Stomach smooth muscle (tissue), 2 donors: ENCODE results near the gene ADM2.

Source experiments
- H3K27ac ChIP-seq: one replicate; pipeline ENCODE4 v1.7.0; 2013; ENCODE audit warnings: mild to moderate bottlenecking, low read length, inconsistent platforms
- H3K27me3 ChIP-seq, 2 donors: one replicate each; pipeline ENCODE4 v1.7.0; 2013; ENCODE audit warnings: low read length in 2 of 2; ENCODE audit not compliant: insufficient read depth in 2 of 2, control insufficient read depth in 1 of 2
- H3K36me3 ChIP-seq, 2 donors: one replicate each; pipeline ENCODE4 v1.7.0; 2013; ENCODE audit warnings: low read length in 2 of 2; ENCODE audit not compliant: control insufficient read depth in 2 of 2, insufficient read depth in 2 of 2
- H3K4me1 ChIP-seq: one replicate; pipeline ENCODE4 v1.7.0; 2013; ENCODE audit warnings: low read length; ENCODE audit not compliant: control insufficient read depth, insufficient read depth
- H3K4me3 ChIP-seq, 2 donors: one replicate each; pipeline ENCODE4 v1.7.0; 2013; ENCODE audit warnings: low read length in 2 of 2
- H3K9ac ChIP-seq, 2 donors: one replicate each; pipeline ENCODE4 v1.7.0; 2013; ENCODE audit warnings: low read length in 2 of 2, mild to moderate bottlenecking in 1 of 2
- H3K9me3 ChIP-seq, 2 donors: one replicate each; pipeline ENCODE4 v1.7.0; 2013; ENCODE audit warnings: low read length in 2 of 2; ENCODE audit not compliant: control insufficient read depth in 2 of 2
- donor health status: healthy.
- donor health status: Pancreatic carcinoma.

Gene ADM2

DNA sequence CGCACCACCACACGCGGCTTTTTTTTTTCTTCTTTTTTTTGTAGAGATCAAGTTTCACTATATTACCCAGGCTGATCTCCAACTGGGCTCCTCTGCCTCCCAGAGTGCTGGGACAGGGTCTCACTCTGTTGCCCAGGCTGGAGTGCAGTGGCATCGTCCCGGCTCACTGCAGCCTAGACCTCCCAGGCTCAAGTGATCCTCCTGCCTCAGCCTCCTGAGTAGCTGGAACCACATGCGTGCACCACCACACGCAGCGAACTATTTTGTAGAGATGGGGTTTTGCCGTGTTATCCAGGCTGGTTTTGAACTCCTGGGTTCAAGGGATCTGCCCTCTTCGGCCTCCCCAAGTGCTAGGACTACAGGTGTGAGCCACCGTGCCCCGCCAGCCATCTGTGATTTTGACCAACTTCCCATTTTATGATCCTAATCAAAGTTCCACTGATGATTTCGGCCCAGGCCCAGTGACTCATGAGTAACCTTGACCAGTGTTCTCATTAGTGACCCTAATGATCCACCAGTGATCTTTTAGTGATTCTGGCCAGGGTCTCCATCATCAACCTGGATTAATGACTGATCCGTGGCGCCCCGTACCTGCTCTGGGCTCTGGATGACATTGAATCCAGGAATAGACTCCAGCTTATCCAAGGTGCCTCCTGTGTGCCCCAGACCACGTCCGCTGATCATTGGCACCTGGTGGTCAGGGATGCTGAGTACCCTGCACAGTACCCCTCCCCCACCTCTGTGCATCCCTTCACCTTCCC, 46.8 kb downstream of the ADM2 start:
- Histone ChIP-seq H3K27me3 (peaks cover 13 to 43% of the 10 kb centered on the region in 2 donors), H3K9ac (no peak overlapping the region), H3K4me1 (peaks cover 65% of the 10 kb centered on the region), H3K27ac (peak overlapping the region; percentile 6), H3K36me3 (peaks cover 0 to 7% of the 10 kb centered on the region in 2 donors), H3K4me3 (peak overlapping the region in 1 of 2 donors; percentile 8), H3K9me3 (no peaks in the 10 kb centered on the region)

DNA sequence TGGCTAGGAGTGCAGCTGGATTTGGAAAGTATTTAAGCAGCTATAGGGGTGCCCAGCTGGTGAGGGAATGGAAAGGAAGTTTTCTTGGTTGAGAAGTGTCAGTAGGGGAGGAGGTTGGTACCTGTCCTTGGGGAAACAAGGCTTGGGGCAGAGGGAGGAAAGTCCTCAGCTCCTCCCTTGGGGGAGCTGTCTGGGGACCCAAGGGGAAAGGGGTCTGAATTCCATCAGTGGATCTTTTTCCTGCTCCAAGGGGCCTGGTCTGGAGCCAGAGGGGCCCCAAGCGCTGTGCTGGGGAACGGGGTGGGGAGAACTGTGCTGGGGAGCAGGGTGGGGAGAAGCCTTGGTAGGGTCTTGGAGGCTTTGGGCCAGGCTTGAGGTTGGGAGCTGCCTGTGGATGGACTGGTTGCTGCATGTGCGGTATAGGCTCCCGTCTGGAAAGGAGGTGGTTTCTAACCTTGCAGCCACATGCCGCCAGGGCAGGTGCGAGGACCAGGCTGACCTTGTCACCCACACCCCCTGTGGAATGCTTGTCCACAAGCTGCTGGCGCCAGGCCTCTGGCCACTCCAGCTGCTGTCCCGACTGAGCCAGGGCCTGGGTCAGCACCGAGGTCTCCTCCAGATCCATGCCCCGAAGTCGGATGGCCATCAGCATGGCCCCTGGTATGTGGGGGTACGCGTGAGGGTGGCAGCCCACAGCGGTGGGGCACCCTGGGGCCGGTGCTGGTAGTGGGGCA, 47.5 kb downstream of the ADM2 start:
- Histone ChIP-seq H3K9me3 (no peaks in the 10 kb centered on the region), H3K27ac (peak overlapping the region; percentile 37), H3K4me1 (peaks cover 61% of the 10 kb centered on the region), H3K4me3 (peak overlapping the region in 1 of 2 donors; percentile 68), H3K9ac (peak overlapping the region in 1 of 2 donors; percentile 14), H3K27me3 (peaks cover 15 to 50% of the 10 kb centered on the region in 2 donors), H3K36me3 (no peaks in the 10 kb centered on the region)

DNA sequence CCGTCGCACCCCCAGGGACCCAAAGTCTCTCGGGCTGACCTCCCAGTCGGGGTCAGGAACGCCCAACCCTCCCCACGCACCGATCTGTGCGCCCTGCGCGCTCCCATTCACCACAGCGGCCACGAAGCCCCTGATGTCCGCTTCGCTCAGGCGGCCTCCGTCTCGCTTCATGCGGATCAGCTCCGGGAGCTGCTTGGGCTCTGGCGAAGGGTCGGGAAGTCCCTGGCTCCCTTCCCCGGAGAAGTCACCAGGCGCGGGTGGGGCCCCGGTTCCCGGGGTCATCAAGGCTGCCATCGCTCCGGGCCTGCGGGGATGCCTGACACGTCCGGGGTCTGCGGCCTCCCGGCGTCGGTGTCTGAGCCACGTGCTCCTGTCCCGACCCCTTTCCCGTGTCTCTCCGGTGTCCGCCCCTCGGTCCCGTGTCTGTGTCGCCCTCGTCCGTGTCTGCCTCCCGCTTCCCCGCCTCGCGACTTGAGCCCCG, 48.1 kb downstream of the ADM2 start:
- Histone ChIP-seq H3K4me1 (peaks cover 55% of the 10 kb centered on the region), H3K9me3 (no peaks in the 10 kb centered on the region), H3K27me3 (peaks cover 15 to 56% of the 10 kb centered on the region in 2 donors), H3K9ac (peak overlapping the region; percentile 13 to 14), H3K36me3 (no peaks in the 10 kb centered on the region), H3K27ac (peak overlapping the region; percentile 37), H3K4me3 (peak overlapping the region; percentile 4 to 68)

DNA sequence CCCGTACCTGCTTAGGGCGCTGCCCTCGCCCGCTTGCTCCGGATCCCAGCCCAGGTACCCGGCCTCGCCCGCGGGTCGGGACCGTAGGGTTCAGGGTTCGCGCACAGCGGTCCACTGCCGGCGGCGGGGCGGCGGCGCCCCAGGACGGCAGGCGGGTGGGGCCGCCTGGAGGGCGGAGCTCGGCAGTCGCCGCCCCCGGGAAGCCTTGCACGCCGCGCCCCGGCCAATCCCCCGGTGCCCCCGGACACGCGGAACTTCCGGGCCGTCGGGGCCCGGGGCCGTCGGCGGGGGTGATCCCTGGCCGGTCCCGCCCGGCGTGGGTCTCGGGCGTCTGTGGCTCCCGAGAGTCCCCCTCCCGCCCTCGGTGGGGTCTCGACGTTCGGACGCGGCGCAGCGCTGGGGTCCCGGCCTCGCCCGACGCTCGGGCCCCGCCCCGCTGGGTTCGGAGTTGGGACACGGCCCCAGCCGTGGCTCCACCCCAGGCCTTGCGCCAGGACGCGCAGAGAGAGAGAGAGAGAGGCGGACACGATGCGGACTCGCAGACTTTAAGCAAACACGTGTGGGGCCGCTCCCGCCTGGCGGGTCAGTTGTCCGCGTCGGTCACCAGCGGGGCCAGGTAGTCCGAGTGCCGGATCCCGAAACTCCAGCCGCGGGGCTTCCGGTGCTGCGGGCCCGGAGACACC, 48.7 kb downstream of the ADM2 start, which contains the start of gene TYMP:
Gene TYMP, minus strand, starts transcription at position 116 of the 683 bp plus-strand sequence. CDS start 303 bp downstream, outside the sequence.
- peak within 1 kb of the TSS; percentile 71 for H3K27ac ChIP-seq
- peak within 1 kb of the TSS; percentile 55 to 68 for H3K4me3 ChIP-seq
- no peaks in the 10 kb centered on the region for H3K9me3 ChIP-seq
- H3K9ac ChIP-seq: peak within 1 kb of the TSS; percentile 55 to 74
- no peaks in the 10 kb centered on the region for H3K36me3 ChIP-seq
- H3K4me1 ChIP-seq: peaks cover 50% of the 10 kb centered on the region
- H3K27me3 ChIP-seq: peaks cover 15 to 59% of the 10 kb centered on the region in 2 donors

DNA sequence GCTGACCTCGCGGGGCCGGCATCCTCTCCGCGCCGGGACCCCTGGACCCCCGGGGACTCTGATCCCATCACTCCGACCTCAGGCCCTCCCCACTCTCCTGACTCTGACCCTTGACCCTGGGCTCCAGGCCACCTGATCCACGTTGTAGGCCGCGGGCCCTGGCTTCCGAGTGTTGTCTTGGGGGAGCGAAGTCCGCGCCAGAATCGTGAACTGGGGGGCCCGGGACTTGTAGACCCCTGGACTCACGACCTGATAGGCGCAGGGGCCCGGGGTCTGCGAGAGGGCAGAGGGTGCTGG, 49.2 kb downstream of the ADM2 start:
- Histone ChIP-seq H3K4me3 (peak overlapping the region in 1 of 2 donors; percentile 68), H3K27me3 (peaks cover 15 to 62% of the 10 kb centered on the region in 2 donors), H3K9ac (peak overlapping the region; percentile 55 to 74)

DNA sequence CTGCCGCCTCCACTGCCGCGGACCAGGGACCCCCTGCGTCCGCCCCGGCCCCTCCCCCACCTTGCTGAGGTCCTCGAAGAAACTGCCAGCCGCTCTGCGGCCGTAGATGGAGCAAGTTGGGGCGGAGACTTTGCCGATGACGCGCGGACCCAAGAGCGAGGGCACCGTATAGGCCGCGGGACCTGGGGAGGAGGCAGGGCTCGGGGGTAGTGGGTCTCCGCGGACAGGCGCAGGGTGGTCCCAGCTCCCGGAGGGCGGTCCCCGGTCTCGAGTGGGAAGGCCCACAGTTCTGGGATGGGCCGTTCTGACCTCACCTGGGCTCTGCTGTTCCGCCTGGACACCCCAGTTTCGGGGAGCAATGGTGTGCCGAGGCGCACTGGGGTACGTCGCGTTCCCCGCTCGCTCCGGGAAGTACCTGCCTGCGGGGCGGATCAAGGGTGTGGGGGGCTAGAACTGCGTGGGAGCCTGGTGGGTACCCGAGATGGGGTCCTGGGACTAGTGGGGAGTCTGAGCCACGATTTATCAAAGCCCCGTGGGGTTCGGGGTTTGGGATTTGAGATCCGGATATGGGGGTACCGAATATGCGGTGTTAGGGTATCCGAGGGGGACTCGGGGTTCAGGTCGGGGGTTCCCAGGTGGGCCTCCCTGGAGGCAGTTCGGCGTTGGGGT, 49.7 kb downstream of the ADM2 start:
- H3K4me1 ChIP-seq: peaks cover 46% of the 10 kb centered on the region
- peak overlapping the region; percentile 71 for H3K27ac ChIP-seq
- H3K9ac ChIP-seq: peak overlapping the region; percentile 58 to 74

More for the DNA sequence above, 49.2 kb downstream of the ADM2 start:
- no peaks in the 10 kb centered on the region for H3K36me3 ChIP-seq
- peak overlapping the region; percentile 71 for H3K27ac ChIP-seq
- peaks cover 46% of the 10 kb centered on the region for H3K4me1 ChIP-seq
- H3K9me3 ChIP-seq: no peaks in the 10 kb centered on the region

DNA sequence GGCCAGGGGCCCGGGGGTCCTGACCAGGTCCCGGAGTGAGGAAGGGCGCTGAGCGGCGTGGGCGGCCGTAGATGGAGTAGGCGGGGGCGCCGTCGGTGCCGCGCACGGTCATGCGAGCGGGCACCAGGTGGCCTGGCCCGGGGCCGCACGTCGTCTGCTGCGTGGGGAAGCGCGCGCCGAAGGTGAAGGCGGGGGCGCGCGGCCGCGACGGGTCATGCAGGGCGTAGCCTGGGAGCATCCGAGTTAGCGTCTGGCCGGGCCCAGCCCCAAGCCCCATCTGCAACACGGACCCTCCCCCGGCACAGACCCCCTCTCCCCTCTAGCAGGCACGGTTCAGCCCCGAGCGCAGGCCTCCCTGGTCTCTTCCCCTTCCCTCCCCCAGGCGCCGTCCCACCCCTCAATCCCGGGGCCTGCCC, 50.2 kb downstream of the ADM2 start:
- H3K4me1 ChIP-seq: peaks cover 42% of the 10 kb centered on the region
- H3K9me3 ChIP-seq: no peaks in the 10 kb centered on the region
- peak overlapping the region; percentile 55 to 68 for H3K4me3 ChIP-seq
- H3K9ac ChIP-seq: peak overlapping the region; percentile 58 to 74
- H3K27ac ChIP-seq: peak overlapping the region; percentile 71
- no peaks in the 10 kb centered on the region for H3K36me3 ChIP-seq
- peaks cover 19 to 66% of the 10 kb centered on the region in 2 donors for H3K27me3 ChIP-seq

More for the DNA sequence above, 49.7 kb downstream of the ADM2 start:
- no peaks in the 10 kb centered on the region for H3K36me3 ChIP-seq
- H3K4me3 ChIP-seq: peak overlapping the region; percentile 55 to 68
- no peaks in the 10 kb centered on the region for H3K9me3 ChIP-seq
- H3K27me3 ChIP-seq: peaks cover 15 to 64% of the 10 kb centered on the region in 2 donors

DNA sequence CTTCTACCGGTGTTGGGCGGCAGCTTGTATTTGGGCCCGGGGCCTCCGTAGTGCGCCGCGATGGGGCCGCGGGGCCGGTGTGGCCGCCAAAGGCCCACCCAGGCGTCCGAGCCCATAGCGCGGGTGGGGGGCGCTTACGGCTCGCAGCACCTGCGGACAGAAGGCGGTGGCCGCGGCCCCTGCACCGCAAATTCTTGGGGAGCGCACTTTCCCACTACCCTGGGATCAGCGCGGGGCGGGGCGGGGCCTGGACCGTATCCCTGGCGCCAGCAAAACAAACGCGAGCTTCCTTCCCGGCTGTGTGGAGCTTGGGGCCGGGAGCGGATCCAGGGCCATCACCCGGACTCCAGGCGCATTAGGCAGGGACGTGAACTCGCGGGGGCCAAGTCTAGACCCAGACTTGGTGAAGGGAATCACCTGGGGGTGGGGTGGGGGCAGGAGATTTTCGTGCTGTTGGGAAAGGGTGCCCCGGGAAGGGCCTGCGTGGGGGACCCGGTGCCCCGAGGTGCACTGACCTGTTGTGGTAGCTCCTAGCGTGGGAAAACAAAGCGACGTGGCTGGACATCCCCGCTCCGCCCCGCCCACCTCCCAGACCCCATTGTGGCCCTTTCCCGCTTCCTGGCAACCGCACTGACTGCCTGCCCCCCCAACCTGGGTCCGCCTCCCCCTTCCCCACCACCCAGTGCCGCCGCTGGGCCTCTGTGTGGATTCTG, 50.8 kb downstream of the ADM2 start:
- H3K27ac ChIP-seq: peak overlapping the region; percentile 71
- H3K4me1 ChIP-seq: peaks cover 37% of the 10 kb centered on the region
- H3K4me3 ChIP-seq: peak overlapping the region; percentile 55 to 68
- H3K9me3 ChIP-seq: no peaks in the 10 kb centered on the region
- peaks cover 19 to 66% of the 10 kb centered on the region in 2 donors for H3K27me3 ChIP-seq
- H3K36me3 ChIP-seq: no peaks in the 10 kb centered on the region
- peak overlapping the region in 1 of 2 donors; percentile 74 for H3K9ac ChIP-seq

DNA sequence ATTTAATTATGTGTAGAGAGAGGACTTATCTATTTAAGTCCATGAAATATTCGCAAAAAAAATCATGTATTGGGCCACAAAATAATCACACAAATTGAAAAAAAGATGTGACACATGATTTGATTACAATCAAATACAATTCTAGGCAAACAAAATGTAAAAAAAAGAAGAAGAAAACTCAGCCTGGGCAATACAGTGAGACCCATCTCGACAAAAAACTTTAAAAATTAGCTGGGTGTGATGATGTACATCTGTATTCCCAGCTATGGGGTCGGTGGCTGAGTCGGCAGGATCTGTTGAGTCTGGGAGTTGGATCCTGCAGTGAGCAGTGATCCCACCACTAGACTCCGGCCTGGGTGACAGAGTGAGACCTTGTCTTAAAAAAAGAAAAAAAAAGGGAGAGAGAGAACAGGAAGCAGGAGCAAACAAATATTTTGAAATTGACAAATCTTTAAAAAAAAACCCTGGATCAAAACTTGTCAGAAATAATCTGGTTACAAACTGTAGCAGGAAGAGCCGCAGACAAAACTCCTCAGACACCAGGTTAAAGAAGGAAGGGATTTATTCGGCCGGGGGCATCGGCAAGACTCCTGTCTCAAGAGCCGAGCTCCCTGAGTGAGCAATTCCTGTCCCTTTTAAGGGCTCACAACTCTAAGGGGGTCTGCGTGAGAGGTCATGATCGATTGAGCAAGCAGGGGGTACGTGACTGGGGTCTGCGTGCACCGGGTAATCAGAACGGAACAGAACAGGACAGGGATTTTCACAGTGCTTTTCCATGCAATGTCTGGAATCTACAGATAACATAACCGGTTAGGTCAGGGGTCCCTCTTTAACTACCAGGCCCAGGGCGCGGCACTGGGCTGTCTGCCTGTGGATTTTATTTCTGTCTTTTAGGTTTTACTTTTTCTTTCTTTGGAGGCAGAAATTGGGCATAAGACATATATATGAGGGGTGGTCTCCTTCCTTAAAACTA, 51.8 kb downstream of the ADM2 start:
- H3K27me3 ChIP-seq: peaks cover 19 to 70% of the 10 kb centered on the region in 2 donors
- no peaks in the 10 kb centered on the region for H3K36me3 ChIP-seq
- peaks cover 32% of the 10 kb centered on the region for H3K4me1 ChIP-seq
- H3K27ac ChIP-seq: peak overlapping the region; percentile 71
- no peaks in the 10 kb centered on the region for H3K9me3 ChIP-seq
- no peak overlapping the region for H3K9ac ChIP-seq
- no peak overlapping the region for H3K4me3 ChIP-seq
